ENCODE results near the gene PI4KB. TPM values are rescaled to one million over a fixed set of nuclear protein-coding genes. Genes with fewer than 3 reads are reported as not detected.

Gene PI4KB
- total RNA-seq, 2 experiments from 2014 or later, result 38.0 to 50.6 TPM

DNA sequence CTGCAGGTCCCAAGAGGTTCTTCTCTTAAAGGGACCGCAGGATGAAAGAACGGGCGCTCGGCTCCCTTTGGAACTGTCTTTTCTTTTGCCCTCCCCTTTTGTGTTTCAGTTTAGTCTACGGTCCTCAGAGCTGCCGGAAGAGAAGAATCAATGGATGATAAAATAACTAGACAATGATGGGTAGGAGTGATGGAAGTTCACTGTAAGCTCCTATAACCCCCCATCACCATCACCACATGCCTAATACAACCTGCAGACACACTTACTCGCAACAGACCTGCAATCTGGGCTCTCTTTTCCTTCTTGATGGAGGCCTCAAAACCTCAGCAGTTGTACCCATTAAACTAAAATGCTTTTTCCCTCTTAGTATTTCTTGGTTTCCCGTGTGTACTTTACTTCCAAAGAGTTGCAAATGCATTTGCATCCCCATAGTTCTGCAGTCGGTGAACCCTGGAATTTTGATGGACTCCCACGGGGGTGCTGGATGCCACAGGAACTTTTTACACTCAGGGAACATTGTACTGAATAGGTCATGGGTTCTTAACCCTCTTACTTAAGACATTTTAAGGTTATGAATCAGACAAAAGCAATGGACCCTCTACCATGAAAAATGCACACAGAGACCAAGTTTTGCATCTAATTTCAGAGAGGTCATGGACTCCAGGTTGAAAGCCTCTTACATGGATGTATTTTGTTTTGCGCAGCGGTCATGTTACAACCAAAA is 20.5 kb upstream of the PI4KB start:
- CTCF ChIA-PET (ENCODE audit: unreplicated experiment), result interaction anchor here (0.7 kb wide), 1 partner anchor 20 kb away, joined by 4 read pairs; the partner anchor contains the start of gene PI4KB
- peaks cover 37% of the 10 kb centered on the region for H3K36me3 ChIP-seq (ENCODE audit: insufficient read depth, low read length)
- H4K20me1 ChIP-seq (ENCODE audit: insufficient read depth, low read length), result no peaks in the 10 kb centered on the region
- intact Hi-C loops (cut with micrococcal nuclease; ENCODE audit: unreplicated experiment), result loop anchor here (2.0 to 5.0 kb wide), 3 partner anchors 51 to 165 kb away; partner anchors contain the start of genes CGN, PIP5K1A and PSMB4
- BruUV-seq (replicated peaks), result TSS peak; percentile 98
- POLR2A ChIA-PET, result interaction anchor here (0.5 to 0.7 kb wide), 2 partner anchors 163 to 261 kb away, joined by 3 read pairs; partner anchors contain the start of gene CGN
- TF ChIP-seq, protein P1, sequence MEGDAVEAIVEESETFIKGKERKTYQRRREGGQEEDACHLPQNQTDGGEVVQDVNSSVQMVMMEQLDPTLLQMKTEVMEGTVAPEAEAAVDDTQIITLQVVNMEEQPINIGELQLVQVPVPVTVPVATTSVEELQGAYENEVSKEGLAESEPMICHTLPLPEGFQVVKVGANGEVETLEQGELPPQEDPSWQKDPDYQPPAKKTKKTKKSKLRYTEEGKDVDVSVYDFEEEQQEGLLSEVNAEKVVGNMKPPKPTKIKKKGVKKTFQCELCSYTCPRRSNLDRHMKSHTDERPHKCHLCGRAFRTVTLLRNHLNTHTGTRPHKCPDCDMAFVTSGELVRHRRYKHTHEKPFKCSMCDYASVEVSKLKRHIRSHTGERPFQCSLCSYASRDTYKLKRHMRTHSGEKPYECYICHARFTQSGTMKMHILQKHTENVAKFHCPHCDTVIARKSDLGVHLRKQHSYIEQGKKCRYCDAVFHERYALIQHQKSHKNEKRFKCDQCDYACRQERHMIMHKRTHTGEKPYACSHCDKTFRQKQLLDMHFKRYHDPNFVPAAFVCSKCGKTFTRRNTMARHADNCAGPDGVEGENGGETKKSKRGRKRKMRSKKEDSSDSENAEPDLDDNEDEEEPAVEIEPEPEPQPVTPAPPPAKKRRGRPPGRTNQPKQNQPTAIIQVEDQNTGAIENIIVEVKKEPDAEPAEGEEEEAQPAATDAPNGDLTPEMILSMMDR (conservative IDR thresholded peaks at IDR 0.05; ENCODE audit: low read length), result no peak
- no peak for TF ChIP-seq EZH2phosphoT487 (IDR thresholded peaks at IDR 0.05; ENCODE audit: borderline replicate concordance, low read depth, low read length)
- DNase-seq (ENCODE audit: low spot score), result peak; percentile 21
- H3K27ac ChIP-seq (ENCODE audit: low read depth, low read length, poor library complexity, severe bottlenecking), result peak overlapping the region; percentile 90
- H3K4me3 ChIP-seq (ENCODE audit: low read depth, low read length, poor library complexity, severe bottlenecking), result peak overlapping the region; percentile 97
- peaks cover 17% of the 10 kb centered on the region for H3K9me3 ChIP-seq (ENCODE audit: low read length)
- H3K4me2 ChIP-seq (ENCODE audit: low read length), result peak overlapping the region; percentile 90
- H3K79me2 ChIP-seq (ENCODE audit: insufficient read depth, low read depth, low read length), result peaks cover 18% of the 10 kb centered on the region; the same call in 1 of the 2 replicates
- peak overlapping the region; percentile 92 for H2AFZ ChIP-seq (ENCODE audit: low read length)
- peaks cover 23% of the 10 kb centered on the region for H3K4me1 ChIP-seq (ENCODE audit: insufficient read depth, low read length, poor library complexity, severe bottlenecking)
- no peaks in the 10 kb centered on the region for H3K9me2 ChIP-seq (ENCODE audit: insufficient read depth, low read length)

- Histone ChIP-seq H3K4me3 (ENCODE audit: low read depth, low read length, poor library complexity, severe bottlenecking) (peak within 1 kb of the TSS; percentile 97), H3K9me2 (ENCODE audit: insufficient read depth, low read length) (no peaks in the 10 kb centered on the region), H3K79me2 (ENCODE audit: insufficient read depth, low read depth, low read length) (peaks cover 18% of the 10 kb centered on the region; the same call in 1 of the 2 replicates), H3K27ac (ENCODE audit: low read depth, low read length, poor library complexity, severe bottlenecking) (peak within 1 kb of the TSS; percentile 90), H3K9me3 (ENCODE audit: low read length) (peaks cover 10% of the 10 kb centered on the region), H3K4me2 (ENCODE audit: low read length) (peak within 1 kb of the TSS; percentile 90), H2AFZ (ENCODE audit: low read length) (peak within 1 kb of the TSS; percentile 92), H3K4me1 (ENCODE audit: insufficient read depth, low read length, poor library complexity, severe bottlenecking) (peaks cover 23% of the 10 kb centered on the region), H4K20me1 (ENCODE audit: insufficient read depth, low read length) (no peaks in the 10 kb centered on the region), H3K36me3 (ENCODE audit: insufficient read depth, low read length) (peaks cover 44% of the 10 kb centered on the region)
- CTCF ChIA-PET (ENCODE audit: unreplicated experiment), result interaction anchor here (0.7 kb wide), 1 partner anchor 19 kb away, joined by 4 read pairs; the partner anchor contains the start of gene PI4KB
- intact Hi-C loops (cut with micrococcal nuclease; ENCODE audit: unreplicated experiment), result loop anchor here (2.0 to 5.0 kb wide), 3 partner anchors 52 to 165 kb away; partner anchors contain the start of genes CGN, PIP5K1A and PSMB4
- peak; percentile 99 for DNase-seq (ENCODE audit: low spot score)
- TF ChIP-seq, protein P1 (conservative IDR thresholded peaks at IDR 0.05; ENCODE audit: low read length), result no peak
- no peak for TF ChIP-seq EZH2phosphoT487 (IDR thresholded peaks at IDR 0.05; ENCODE audit: borderline replicate concordance, low read depth, low read length)
- no TSS peak for BruUV-seq (replicated peaks)
- POLR2A ChIA-PET, result no interaction called here
These were observed 19.7 kb upstream of the PI4KB start, which contains the start of gene RFX5 for GRCh38 chr1:151346769-151347522. RFX5 (minus strand) TSS chr1:151347252; CDS start chr1:151346320, 932 bp downstream.
